Inflammatory macrophage treated with lipopolysaccharide for 4 hours (primary cell): ENCODE measurements around the gene PITRM1.
A peak's percentile ranks its signal among the peaks of the same experiment; 100 is the strongest.
"Not testable (repeated sequence)": the region's sequence is repeated elsewhere in the genome, so short reads cannot be mapped to it uniquely, and the experiment has no call there.

ENCODE experiments used
- DNase-seq: peaks from one replicate; pipeline ENCODE4 v3.0.0-alpha.2; 2020

The PITRM1 gene, protein sequence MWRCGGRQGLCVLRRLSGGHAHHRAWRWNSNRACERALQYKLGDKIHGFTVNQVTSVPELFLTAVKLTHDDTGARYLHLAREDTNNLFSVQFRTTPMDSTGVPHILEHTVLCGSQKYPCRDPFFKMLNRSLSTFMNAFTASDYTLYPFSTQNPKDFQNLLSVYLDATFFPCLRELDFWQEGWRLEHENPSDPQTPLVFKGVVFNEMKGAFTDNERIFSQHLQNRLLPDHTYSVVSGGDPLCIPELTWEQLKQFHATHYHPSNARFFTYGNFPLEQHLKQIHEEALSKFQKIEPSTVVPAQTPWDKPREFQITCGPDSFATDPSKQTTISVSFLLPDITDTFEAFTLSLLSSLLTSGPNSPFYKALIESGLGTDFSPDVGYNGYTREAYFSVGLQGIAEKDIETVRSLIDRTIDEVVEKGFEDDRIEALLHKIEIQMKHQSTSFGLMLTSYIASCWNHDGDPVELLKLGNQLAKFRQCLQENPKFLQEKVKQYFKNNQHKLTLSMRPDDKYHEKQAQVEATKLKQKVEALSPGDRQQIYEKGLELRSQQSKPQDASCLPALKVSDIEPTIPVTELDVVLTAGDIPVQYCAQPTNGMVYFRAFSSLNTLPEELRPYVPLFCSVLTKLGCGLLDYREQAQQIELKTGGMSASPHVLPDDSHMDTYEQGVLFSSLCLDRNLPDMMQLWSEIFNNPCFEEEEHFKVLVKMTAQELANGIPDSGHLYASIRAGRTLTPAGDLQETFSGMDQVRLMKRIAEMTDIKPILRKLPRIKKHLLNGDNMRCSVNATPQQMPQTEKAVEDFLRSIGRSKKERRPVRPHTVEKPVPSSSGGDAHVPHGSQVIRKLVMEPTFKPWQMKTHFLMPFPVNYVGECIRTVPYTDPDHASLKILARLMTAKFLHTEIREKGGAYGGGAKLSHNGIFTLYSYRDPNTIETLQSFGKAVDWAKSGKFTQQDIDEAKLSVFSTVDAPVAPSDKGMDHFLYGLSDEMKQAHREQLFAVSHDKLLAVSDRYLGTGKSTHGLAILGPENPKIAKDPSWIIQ

DNA sequence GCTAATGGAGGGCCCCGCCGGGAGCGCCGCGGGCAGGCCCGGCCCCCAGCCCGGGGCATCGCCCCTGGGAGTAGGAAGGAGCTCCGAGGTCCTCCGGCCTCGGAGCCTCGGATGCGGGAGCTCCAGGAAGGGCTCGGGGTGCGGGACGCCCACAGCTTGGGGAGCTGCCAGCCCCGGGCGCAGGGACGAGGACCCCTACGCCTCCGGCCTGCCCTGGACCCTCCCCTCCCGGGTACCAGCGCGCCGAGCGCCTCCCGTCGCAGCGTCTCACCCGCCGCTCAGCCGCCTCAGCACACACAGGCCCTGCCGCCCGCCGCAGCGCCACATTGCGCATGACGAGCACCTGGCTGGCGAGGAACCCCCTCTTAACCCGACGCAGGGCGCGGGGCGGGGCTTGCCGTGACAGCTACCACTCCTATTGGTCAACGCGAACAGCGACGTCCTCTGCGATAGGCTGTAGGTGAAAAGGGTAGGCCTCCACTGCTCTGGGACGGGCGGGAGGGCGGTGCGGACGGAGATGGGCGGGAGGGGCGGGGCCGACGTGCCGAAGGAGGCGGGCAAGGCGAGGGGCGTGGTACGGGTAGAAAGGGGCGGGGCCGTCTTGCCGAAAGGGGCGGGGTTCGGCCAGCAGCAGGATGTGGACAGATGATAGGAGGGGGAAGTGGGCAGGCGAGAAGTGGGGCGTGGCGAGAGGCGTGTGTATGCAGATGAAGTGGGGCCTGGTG is at the start of gene PITRM1:
TSS of gene PITRM1 (minus strand) at position 337 of the 725 bp plus-strand sequence. CDS start at position 327, 10 bp downstream.
- peak; percentile 99 for DNase-seq

DNA sequence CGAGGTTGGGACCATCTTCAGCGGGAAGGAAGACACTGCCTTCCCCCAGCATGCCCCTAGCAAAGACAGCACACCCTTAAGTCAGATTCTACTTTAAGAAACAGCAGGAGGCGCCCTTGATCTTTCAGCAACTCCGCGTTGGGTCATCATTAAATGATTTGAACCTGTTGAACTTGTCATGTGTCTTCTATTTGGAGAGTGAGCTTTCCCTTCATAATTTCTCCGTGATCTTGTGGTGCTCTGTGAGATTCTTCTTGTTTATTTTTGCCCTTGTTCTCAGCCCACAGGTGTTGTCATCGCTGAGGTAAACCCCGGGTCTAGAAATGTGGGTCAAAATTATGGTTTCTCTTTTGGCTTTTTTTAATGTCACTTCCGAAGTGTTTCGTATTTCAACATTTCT is 49.5 kb upstream of the PITRM1 start:
- DNase-seq: no peak

DNA sequence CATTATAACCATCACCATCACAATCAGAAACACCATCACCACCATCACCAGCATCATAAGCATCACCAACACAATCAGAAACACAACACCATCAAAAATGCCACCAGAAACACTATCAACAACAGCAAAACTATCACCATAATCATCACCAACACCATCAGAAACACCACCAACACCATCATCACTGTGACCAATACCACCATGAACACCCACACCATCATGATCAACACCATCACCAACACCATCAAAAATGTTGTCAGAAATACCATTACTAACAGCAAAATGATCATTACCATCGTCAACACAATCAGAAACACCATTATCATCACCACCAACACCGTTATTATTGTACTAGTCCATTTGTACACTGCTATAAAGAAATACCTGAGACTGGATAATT is 49.0 kb upstream of the PITRM1 start:
- not testable (repeated sequence) for DNase-seq

DNA sequence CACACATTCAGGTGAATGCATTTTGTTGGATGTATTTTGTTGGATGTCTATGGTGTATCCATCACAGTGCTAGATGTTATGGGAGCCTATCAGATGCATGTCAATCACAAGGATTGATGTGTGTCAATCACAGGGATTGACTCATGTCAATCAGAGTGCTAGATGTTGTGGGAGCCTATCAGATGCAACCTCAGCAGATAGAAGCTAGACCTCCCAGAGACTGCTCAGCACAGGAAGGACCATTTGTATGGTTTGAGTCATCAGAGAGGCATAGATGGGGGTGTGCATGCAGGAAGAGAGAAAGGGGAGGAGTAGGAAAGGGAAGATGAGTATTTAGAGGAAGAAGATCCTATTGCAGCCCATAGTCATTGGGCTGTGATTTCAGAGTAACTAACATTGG is 48.3 kb upstream of the PITRM1 start:
- DNase-seq: peak; percentile 8

DNA sequence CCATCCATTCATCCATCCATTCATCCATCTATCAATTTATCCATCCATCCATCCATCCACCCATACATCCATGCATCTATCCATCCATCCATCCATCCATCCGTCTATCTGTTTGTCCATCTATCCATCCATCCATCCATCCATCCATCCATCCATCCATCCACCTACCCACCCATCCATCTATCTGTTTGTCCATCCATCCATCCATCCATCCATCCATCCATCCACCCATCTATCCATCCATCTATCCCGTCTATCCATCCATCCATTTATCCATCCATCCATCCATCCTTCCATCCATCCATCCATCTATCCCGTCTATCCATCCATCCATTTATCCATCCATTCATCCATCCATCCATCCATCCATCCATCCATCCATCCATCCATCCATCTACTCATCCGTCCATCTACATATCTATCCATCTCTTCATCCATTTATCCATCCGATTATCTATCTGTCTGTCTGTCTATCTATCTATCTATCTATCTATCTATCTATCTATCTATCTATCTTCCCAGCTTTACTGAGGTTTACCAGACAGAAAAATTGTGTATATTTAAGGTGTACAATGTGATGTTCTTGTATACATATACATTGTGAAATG is 46.5 kb upstream of the PITRM1 start:
- DNase-seq: not testable (repeated sequence)

DNA sequence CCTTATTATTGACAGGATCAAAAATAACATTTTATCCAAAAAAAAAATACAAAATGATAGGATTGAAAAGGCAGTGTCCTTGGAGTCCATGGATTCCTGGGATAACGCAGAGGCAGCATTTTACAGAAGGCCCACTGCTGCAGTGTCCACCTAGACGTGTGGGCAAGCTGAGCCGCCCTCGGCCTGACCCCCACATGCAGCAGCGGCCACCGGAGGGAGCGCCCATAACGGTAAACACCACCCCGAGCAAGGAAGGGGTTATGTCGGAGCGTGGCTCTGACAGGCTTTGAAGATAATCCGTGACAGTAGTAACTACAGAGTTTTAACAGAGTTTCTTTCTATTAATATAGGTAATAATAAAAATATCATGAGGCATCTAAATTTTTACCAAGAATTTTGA is 45.3 kb upstream of the PITRM1 start:
- no peak for DNase-seq

DNA sequence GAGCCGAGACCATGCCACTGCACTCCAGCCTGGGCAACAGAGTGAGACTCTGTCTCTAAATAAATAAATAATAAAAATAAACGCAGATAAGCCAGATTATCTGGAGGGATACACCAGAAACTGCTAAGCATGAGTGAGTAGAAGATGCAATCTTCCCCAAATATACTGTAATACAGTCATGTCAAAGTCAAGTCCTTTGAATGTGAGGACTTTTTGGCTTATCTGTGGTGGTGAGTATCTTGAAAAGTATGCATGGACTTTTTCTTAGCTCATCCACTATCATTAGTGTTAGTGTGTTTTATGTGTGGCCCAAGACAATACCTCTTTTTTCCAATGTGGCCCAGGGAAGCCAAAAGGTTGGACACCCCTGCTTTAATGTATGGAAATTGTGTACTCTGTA is 44.7 kb upstream of the PITRM1 start:
- DNase-seq: no peak

DNA sequence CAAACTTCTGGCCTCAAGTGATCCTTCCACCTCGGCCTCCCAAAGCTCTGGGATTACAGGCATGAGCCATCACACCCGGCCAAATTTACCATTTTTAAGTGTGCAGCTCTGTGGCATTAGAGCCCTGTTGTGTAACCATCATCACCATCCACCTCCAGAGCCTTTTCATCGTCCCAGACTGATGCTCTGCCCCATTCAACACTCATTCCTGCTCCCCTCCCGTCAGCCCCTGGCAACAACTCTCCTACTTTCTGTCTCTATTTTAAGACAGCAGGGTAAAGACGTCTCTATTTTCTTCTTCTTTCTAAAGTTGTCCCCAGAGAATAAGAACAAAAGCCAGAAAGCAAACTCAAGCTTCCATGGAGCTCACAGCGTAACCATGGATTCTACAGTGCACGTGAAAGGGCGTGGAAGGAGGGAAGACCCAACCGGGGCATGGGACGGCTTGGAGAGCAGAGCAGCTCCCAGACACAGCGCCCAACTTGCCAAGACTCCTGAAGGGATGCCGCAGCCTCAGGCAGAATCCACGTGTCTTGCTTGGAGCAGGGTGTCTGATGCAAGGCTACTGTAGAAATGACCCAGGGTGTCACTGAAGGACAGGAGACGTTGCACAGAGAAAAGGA is 42.7 kb upstream of the PITRM1 start:
- DNase-seq: no peak

DNA sequence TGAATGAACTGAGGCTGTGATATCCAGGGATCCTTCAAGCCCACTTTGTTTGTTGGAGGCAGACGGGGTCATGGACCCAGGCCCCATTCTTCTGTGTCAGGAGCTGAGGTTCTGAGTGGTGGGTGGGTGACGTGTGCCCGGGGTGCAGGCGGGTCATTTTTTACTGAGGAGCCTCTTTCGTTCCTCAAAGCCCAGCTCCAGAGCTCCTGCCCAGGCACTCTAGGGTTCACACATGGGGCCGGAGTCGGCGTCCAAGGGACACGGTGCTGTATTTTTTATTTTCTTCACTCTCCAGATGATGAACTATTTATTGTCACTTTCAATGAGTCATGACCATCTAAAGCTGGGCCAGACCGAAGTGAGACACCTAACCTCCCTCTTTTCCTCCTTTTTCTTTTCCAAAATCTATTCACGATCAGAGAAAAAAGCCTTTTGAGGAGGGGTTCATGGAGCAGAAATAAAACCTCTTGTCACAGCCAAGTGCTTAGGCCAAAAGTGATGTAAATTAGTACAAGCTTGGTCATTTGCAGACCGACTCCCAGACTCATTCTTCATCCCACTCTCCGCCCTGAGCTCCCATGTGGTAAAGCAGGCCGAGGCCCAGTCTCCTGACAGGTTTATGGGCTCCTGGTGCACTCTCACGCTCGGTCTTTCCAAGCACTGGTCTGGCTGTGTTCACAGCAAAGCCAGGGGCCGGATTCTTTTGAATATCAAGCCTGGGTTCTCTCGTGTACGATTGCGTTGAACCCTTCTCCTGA is 41.4 kb upstream of the PITRM1 start:
- DNase-seq: no peak

DNA sequence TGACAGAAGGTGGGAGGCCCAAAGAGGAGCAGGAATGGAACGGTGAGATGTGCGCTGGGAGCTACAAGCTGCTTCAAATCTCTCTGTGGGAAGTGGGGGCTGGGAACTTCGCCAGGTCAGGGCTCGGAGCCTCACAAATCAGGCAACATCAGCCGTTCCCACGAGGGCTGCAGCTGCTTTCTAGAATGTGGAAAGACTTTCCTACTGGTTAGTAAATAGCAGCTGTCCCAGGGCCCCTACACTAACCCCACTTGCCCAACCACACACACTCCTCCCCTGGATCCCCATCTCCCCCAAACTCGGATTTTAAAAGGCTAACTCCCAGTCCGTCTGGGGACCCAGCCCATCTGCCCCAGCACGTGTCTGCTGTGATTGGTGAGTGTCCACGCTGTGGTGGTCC is 40.6 kb upstream of the PITRM1 start:
- no peak for DNase-seq

DNA sequence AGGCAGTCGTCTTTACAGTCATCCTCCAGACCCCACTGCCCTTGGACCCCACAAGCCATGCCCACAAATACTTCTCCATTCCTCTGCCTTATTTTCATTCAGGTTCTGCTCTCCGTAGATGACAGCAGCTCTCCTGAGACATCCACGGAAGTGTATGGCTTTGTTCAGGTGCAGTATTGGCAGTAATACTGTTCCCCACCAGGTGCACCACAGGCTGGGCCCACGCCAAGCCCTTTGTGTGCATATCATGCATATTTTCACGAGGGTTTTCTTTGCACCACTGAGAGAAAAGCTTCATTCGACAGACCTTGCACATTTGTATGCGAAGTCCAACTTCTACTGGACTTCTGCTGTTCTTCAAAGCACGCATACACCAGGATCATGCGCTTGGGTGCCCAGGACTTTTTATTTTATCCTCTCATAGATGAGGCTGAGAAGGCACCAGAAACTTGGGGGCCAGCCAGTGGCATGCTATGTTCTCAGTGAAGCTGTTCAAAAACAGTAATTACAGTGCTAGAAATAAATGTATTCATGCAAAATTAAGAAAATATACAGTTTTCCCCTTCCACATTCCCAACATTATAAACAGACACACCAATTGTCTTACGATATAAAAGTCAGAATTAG is 37.8 kb upstream of the PITRM1 start:
- no peak for DNase-seq

DNA sequence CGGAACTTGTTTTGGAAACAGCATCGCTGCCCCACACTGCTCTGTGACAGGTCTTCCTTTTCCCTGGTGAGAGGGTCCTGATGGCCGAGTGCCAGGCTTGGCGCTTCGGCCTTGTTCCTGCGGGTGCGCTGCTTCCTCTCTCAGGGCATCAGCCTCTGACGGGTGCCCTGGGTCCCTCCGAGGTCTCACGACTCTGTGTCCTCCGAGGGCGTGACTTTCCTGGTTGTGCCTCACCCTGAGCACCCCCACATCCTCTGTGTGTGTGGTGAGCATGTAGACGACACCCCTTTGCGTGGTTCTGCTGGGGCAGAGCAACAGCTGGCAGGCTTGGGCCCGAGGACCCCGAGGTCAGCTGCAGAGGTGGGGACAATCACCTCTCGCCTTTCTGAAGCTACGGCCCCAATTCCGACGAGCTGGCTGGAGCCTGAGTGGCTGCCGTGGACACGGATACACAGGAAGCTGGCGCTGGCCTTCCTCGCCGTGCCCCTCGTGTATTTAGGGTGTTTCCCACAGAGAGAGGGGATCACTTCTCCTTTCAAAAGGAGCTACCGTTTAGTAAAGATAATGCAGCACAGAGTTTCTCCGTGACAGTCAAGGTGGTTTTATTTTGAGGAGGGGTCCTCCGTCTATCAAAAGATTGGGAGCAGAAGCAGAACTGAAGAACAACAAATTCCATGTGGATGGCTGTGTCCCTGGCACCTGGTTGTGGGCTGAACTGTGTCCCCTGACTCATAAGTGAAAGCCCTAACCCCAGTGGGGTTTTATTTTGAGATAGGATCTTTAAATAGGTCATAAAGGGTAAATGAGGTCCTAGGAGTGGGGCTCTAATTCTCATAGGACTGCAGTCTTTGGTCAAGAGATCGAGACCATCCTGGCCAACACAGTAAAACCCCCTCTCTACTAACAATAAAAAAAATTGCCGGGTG is 36.2 kb upstream of the PITRM1 start:
- DNase-seq: no peak

DNA sequence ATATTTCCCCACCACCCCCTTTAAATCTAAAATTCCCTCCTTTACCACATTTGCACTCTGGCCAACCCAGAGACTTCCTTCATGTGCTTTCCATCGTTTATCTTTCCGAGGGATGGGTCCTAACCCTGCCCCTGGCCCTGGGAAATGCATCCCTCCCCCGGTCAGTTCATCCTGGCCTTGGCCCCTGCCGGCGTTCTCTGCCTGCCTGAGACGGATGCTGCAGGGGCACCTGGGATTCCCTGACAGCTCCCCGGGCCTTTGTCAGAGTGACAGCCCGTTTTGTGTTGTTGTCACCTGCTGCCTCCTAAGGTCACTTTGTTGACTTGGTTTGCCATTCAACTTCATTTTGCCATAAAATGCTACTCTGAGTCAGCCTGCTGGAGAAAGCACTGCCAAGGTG is 34.8 kb upstream of the PITRM1 start:
- DNase-seq: no peak

DNA sequence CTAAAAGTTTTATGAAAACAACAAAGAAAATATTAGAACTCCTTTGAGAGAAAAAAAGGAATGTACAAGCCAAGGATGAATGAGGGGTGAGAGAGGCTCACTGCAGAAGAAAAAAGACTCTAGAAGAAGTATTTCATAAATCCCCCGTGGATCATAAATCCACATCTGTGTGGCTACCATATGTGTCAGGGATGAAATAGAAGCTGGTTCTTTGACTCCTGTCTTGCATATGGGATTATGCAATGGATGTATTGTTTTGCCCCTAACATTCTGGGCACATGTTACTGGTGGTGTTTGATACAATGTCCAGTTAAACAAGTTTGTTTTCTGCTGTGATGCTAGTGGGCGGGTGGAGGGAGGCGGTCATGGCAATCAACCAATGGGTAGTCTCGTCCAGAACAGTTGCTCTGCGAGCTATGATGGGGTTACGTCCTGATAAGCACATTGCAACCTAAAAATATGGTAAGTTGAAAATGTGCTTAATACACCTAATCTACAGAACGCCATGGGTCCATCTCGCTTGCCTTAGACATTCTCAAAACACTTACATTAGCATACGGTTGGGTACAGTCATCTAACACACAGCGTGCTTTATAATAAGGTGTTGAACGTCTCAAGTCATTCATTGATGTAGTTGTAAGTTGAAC is 34.1 kb upstream of the PITRM1 start:
- DNase-seq: no peak

DNA sequence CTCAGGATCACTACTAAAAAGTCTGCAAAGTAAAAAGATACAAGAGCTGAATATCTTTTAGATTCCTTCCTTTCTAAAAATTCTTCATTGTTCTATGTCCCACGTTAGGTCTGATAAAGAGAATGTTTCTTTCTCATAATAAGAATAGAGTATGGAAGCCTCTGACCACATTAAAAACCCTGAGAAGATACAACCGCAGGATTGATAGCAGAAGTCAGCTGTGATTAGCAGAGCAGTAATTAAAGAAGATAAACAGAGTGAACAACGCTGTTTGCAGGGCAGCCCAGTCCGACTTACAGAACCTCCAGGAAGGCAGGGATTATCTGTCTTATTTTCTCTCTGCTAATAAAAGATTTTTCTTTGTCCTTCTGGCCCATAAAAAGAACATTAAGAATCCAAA is 31.4 kb upstream of the PITRM1 start:
- DNase-seq: no peak

DNA sequence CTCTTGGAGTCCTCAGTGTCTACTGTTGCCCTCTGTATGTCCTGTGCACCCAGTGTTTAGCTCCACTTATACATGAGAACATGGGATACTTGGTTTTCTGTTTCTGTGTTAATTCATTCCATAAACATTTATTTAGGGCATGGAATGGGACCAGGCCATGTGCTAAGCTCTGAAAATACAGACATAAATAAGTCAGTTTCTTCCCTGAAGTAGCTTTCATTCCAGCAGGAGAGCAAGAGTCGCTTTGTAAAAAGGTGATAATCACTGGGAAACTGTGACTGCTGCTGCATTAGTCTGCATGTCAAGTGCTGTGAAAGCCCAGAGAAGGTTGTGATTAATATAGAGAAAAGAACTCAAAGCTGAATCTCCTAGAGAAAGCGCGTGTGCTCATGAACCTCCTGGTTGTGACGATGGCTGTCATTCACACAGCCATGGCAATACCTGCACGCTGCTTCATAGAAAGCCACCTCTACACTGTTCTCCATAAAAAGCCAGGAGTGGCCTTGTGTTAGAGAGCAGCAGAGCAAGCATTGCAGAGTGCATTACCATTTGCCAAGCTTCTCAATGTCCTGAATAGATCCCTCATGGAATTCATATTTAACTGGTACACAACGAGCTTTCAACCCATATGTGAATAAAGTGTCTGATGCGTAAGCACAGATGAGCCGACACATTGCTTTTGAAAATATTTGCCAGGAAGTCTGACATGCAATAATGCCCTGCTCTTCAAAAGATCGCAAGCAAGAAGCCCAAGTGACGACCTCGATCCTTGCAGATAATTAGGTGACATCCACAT is 30.6 kb upstream of the PITRM1 start:
- DNase-seq: no peak

DNA sequence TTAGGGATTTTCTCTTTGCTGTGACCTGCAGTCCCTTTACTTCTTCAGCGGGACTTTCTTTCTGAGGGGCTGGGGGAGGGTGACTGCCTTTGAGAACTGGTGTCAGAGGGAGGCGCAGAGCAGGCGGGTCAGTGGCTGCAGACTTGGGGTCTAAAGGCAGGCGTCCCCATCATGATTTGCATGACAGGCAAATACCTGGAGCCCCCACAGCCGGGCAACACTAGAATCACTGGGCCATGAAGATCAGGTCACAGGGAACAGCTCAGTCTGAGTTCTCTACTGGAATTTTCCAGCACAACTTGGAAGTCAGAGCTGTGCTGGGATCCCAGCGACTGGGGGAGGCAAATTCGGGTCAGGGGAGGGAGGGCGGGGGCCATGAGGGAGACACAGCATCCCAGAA is 29.2 kb upstream of the PITRM1 start:
- no peak for DNase-seq

DNA sequence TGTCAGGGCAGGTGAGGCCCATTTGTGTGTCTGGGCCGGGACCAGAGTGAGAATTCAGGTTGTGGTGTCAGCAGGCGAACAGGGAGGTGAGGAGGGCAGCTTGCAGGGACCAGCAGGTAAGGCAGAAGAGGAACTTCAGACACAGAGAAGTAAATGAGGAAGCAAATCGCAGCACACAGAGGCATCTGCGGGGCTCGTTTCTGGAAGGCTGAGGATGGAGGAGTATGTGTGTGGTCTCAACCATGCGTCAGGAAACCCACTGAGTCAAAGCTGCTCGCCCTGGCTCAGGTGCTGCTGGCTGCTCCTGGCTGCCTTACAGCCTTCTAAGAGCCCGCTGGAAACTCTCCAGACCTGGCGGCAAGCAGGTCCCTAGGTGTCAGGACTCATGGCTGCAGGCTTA is 26.9 kb upstream of the PITRM1 start:
- DNase-seq: no peak
